HepG2 (cell line): ENCODE results near the gene CPNE1. TPM values are rescaled to one million over a fixed set of nuclear protein-coding genes. Genes with fewer than 3 reads are reported as not detected.

Experiments
- BRD4 ChIP-seq: sonication (generic); formaldehyde crosslinking; IDR thresholded peaks from 2 replicates; pipeline ENCODE4 v1.4.0; 2020; ENCODE audit warnings: missing genetic modification reagents
- CCAR2 ChIP-seq: fragments of 200-400 bp; formaldehyde crosslinking; optimal IDR thresholded peaks from 2 replicates; pipeline ENCODE3; 2018; ENCODE audit warnings: low read depth, mild to moderate bottlenecking, low read length, moderate library complexity
- HES4 ChIP-seq: sonication (generic); formaldehyde crosslinking; IDR thresholded peaks from 2 replicates; pipeline ENCODE4 v1.9.0; 2021; ENCODE audit warnings: mild to moderate bottlenecking, missing genetic modification reagents, borderline replicate concordance
- IKZF1 ChIP-seq: fragments of 450-650 bp; IDR thresholded peaks from 2 replicates; pipeline ENCODE4 v1.7.1; 2016
- ISL2 ChIP-seq: sonication (generic); formaldehyde crosslinking; IDR thresholded peaks from 2 replicates; pipeline ENCODE4 v1.5.0; 2020; ENCODE audit warnings: missing genetic modification reagents
- MATR3 ChIP-seq: sonication (generic); formaldehyde crosslinking; IDR thresholded peaks from 2 replicates; pipeline ENCODE4 v1.4.0; 2020; ENCODE audit warnings: missing genetic modification reagents
- MED13 ChIP-seq: sonication (generic); formaldehyde crosslinking; IDR thresholded peaks from 2 replicates; pipeline ENCODE4 v1.5.0; 2020; ENCODE audit warnings: missing genetic modification reagents
- SP140L ChIP-seq: sonication (generic); formaldehyde crosslinking; IDR thresholded peaks from 2 replicates; pipeline ENCODE4 v1.4.0; 2020; ENCODE audit warnings: missing genetic modification reagents, borderline replicate concordance
- TOPORS ChIP-seq: sonication (generic); formaldehyde crosslinking; IDR thresholded peaks from 2 replicates; pipeline ENCODE4 v1.8.0; 2023; ENCODE audit warnings: mild to moderate bottlenecking, missing genetic modification reagents
- ZBTB21 ChIP-seq: sonication (generic); formaldehyde crosslinking; IDR thresholded peaks from 2 replicates; pipeline ENCODE4 v1.4.0; 2020; ENCODE audit warnings: missing genetic modification reagents
- ZKSCAN1 ChIP-seq: fragments of 150-350 bp; IDR thresholded peaks from 2 replicates; pipeline ENCODE4 v1.6.1; 2014; ENCODE audit warnings: low read length
- ZNF292 ChIP-seq: sonication (generic); formaldehyde crosslinking; IDR thresholded peaks from 2 replicates; pipeline ENCODE4 v1.8.1; 2022; ENCODE audit warnings: mild to moderate bottlenecking, low read depth, missing genetic modification reagents, borderline replicate concordance
- ZNF468 ChIP-seq: sonication (generic); formaldehyde crosslinking; IDR thresholded peaks from 2 replicates; pipeline ENCODE4 v1.8.0; 2022; ENCODE audit warnings: mild to moderate bottlenecking, moderate library complexity, missing genetic modification reagents
- ZNF660 ChIP-seq: sonication (generic); formaldehyde crosslinking; IDR thresholded peaks from 2 replicates; pipeline ENCODE4 v1.5.1; 2020; ENCODE audit warnings: mild to moderate bottlenecking, low read depth, missing genetic modification reagents, borderline replicate concordance
- polyA plus RNA-seq, 8 experiments: library from polyadenylated mRNA; depleted of rRNA in 3 of 8; stranded (reverse) in 7 of 8; unstranded in 1 of 8; fragments of >200 nt; fragmentation: Illumina TruSeq in 4 of 8; extraction: Trizol in 4 of 8; gene quantifications; 2 replicates each; pipeline versions ENCODE4 v1.2.1 to v1.2.3, GENCODE V29; 2011 to 2016; ENCODE audit warnings: low read depth in 4 of 8, missing spikeins in 1 of 8, mixed read lengths in 1 of 8; ENCODE audit not compliant: insufficient read depth in 1 of 8
- total RNA-seq, 5 experiments: library from RNA; depleted of rRNA; stranded (reverse); fragments of >200 nt; fragmentation: Illumina TruSeq; extraction: Trizol; gene quantifications; 2 replicates each; pipeline ENCODE4 v1.2.3, GENCODE V29; 2016; ENCODE audit warnings: low read depth in 1 of 5
- TF ChIP-seq, protein P1 (sequence below): sonication (generic); formaldehyde crosslinking; IDR thresholded peaks from 2 replicates; pipeline ENCODE4 v1.4.0; 2020; ENCODE audit warnings: mild to moderate bottlenecking, missing genetic modification reagents, borderline replicate concordance
- TF ChIP-seq, protein P2 (sequence below): sonication (generic); formaldehyde crosslinking; IDR thresholded peaks from 2 replicates; pipeline ENCODE4 v1.4.0; 2020; ENCODE audit warnings: missing genetic modification reagents
- TF ChIP-seq, protein P3 (sequence below): sonication (generic); formaldehyde crosslinking; conservative IDR thresholded peaks from 2 replicates; pipeline ENCODE4 v1.4.0; 2020; ENCODE audit warnings: missing genetic modification reagents
- TF ChIP-seq, protein P4 (sequence below): IDR thresholded peaks from 2 replicates; pipeline ENCODE4 v1.6.1; 2016; ENCODE audit warnings: low read depth, control low read depth

CPNE1 gene
- total and polyA plus RNA-seq, 2 of the 13 experiments (the other 11 are each of a cell fraction or from before 2014, with no cell fraction given) = 408 to 431 TPM

DNA sequence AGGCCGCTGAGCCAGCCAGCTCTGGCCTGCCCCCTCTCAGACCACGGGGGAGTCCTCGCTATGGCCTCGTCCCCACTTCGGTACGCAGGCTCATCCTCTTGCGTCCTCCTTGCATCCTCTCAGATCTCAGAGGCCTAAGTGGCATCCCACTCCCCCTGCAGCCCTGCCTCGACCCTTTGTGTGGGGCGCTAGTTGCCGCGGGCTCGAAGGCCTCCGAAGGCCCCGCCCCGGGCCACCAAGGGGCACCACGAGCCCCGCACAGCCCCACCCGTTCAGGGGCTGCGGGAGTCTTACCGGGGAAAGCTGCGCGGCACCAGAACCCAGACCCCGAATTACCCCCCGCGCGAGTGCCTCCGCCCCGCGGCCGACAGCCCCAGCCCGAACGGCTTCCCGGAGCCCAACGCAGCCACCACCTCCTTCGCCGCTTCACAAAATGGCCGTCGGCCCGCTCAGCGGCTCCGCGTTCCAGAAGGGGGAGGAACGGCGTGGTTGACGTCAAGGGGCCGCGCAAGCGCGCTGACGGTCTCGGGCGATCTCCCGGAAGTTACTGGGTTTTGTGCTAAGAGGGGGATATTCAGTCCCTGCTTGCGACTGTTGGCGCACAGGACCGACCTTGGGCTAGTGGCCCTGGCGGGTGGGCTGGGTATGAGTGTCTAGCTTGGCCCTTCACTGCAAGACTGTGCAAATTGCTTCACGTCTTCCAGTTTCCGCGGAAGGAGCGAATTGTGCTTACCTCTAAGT, at the start of gene CPNE1, which contains the start of gene RBM12 (continued):
- 0 out of 2 replicates have a peak, but pooled peaks have one; percentile 80 for TF ChIP-seq ZNF468 (CRISPR knock-in tag)
- TF ChIP-seq, protein P1, sequence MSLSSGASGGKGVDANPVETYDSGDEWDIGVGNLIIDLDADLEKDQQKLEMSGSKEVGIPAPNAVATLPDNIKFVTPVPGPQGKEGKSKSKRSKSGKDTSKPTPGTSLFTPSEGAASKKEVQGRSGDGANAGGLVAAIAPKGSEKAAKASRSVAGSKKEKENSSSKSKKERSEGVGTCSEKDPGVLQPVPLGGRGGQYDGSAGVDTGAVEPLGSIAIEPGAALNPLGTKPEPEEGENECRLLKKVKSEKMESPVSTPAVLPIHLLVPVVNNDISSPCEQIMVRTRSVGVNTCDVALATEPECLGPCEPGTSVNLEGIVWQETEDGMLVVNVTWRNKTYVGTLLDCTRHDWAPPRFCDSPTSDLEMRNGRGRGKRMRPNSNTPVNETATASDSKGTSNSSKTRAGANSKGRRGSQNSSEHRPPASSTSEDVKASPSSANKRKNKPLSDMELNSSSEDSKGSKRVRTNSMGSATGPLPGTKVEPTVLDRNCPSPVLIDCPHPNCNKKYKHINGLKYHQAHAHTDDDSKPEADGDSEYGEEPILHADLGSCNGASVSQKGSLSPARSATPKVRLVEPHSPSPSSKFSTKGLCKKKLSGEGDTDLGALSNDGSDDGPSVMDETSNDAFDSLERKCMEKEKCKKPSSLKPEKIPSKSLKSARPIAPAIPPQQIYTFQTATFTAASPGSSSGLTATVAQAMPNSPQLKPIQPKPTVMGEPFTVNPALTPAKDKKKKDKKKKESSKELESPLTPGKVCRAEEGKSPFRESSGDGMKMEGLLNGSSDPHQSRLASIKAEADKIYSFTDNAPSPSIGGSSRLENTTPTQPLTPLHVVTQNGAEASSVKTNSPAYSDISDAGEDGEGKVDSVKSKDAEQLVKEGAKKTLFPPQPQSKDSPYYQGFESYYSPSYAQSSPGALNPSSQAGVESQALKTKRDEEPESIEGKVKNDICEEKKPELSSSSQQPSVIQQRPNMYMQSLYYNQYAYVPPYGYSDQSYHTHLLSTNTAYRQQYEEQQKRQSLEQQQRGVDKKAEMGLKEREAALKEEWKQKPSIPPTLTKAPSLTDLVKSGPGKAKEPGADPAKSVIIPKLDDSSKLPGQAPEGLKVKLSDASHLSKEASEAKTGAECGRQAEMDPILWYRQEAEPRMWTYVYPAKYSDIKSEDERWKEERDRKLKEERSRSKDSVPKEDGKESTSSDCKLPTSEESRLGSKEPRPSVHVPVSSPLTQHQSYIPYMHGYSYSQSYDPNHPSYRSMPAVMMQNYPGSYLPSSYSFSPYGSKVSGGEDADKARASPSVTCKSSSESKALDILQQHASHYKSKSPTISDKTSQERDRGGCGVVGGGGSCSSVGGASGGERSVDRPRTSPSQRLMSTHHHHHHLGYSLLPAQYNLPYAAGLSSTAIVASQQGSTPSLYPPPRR (CRISPR knock-in tag) = peak; percentile 73
- 0 out of 2 replicates have a peak, but pooled peaks have one; percentile 30 for TF ChIP-seq ZKSCAN1
- TF ChIP-seq ZNF292 = peak; percentile 21; the same call in 1 of the 2 replicates
- TF ChIP-seq SP140L (CRISPR knock-in tag) = peak; percentile 93; the same call in 1 of the 2 replicates
- peak; percentile 69; the same call in 1 of the 2 replicates for TF ChIP-seq TOPORS (CRISPR knock-in tag)
- TF ChIP-seq, protein P2, sequence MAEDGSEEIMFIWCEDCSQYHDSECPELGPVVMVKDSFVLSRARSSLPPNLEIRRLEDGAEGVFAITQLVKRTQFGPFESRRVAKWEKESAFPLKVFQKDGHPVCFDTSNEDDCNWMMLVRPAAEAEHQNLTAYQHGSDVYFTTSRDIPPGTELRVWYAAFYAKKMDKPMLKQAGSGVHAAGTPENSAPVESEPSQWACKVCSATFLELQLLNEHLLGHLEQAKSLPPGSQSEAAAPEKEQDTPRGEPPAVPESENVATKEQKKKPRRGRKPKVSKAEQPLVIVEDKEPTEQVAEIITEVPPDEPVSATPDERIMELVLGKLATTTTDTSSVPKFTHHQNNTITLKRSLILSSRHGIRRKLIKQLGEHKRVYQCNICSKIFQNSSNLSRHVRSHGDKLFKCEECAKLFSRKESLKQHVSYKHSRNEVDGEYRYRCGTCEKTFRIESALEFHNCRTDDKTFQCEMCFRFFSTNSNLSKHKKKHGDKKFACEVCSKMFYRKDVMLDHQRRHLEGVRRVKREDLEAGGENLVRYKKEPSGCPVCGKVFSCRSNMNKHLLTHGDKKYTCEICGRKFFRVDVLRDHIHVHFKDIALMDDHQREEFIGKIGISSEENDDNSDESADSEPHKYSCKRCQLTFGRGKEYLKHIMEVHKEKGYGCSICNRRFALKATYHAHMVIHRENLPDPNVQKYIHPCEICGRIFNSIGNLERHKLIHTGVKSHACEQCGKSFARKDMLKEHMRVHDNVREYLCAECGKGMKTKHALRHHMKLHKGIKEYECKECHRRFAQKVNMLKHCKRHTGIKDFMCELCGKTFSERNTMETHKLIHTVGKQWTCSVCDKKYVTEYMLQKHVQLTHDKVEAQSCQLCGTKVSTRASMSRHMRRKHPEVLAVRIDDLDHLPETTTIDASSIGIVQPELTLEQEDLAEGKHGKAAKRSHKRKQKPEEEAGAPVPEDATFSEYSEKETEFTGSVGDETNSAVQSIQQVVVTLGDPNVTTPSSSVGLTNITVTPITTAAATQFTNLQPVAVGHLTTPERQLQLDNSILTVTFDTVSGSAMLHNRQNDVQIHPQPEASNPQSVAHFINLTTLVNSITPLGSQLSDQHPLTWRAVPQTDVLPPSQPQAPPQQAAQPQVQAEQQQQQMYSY (CRISPR knock-in tag) = peak; percentile 43; the same call in 1 of the 2 replicates
- no peak; the same call in 1 of the 2 replicates for TF ChIP-seq MED13 (CRISPR knock-in tag)
- TF ChIP-seq ISL2 (CRISPR knock-in tag) = peak; percentile 91
- TF ChIP-seq, protein P3, sequence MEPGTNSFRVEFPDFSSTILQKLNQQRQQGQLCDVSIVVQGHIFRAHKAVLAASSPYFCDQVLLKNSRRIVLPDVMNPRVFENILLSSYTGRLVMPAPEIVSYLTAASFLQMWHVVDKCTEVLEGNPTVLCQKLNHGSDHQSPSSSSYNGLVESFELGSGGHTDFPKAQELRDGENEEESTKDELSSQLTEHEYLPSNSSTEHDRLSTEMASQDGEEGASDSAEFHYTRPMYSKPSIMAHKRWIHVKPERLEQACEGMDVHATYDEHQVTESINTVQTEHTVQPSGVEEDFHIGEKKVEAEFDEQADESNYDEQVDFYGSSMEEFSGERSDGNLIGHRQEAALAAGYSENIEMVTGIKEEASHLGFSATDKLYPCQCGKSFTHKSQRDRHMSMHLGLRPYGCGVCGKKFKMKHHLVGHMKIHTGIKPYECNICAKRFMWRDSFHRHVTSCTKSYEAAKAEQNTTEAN (CRISPR knock-in tag) = 0 out of 2 replicates have a peak, but pooled peaks have one; percentile 38
- no peak for TF ChIP-seq CCAR2
- TF ChIP-seq MATR3 = no peak
- TF ChIP-seq, protein P4, sequence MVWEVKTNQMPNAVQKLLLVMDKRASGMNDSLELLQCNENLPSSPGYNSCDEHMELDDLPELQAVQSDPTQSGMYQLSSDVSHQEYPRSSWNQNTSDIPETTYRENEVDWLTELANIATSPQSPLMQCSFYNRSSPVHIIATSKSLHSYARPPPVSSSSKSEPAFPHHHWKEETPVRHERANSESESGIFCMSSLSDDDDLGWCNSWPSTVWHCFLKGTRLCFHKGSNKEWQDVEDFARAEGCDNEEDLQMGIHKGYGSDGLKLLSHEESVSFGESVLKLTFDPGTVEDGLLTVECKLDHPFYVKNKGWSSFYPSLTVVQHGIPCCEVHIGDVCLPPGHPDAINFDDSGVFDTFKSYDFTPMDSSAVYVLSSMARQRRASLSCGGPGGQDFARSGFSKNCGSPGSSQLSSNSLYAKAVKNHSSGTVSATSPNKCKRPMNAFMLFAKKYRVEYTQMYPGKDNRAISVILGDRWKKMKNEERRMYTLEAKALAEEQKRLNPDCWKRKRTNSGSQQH = peak; percentile 79
- no peak for TF ChIP-seq IKZF1
- peak; percentile 88 for TF ChIP-seq ZBTB21 (CRISPR knock-in tag)
- TF ChIP-seq HES4 (CRISPR knock-in tag) = peak; percentile 91
- peak; percentile 98 for TF ChIP-seq BRD4 (CRISPR knock-in tag)
- peak; percentile 97 for TF ChIP-seq ZNF660 (CRISPR knock-in tag)
